H1 (cell line): Measurements from ENCODE around the gene SLC12A7. TPM values are rescaled to one million over a fixed set of nuclear protein-coding genes. Genes with fewer than 3 reads are reported as not detected.
"Not testable (repeated sequence)": the region's sequence is repeated elsewhere in the genome, so short reads cannot be mapped to it uniquely, and the experiment has no call there.

ENCODE experiments used
- CTCF ChIA-PET: fragments of 300-600 bp; sonication (Branson Sonifier 250); formaldehyde crosslinking; loops from one replicate; lab custom pipeline; 2021; ENCODE audit not compliant: partially characterized antibody; lab: Charles Lee
- POLR2A ChIA-PET: fragments of 300-600 bp; sonication (Branson Sonifier 250); formaldehyde crosslinking; loops from one replicate; lab custom pipeline; 2021; ENCODE audit warnings: inconsistent platforms; ENCODE audit not compliant: partially characterized antibody; lab: Charles Lee
- DNase-seq, 2 experiments: peaks; one replicate each; pipeline versions ENCODE4 v3.0.0 to v3.0.0-alpha.2; 2010 to 2022; ENCODE audit warnings: low spot score in 2 of 2, low read depth in 1 of 2, mixed read lengths in 1 of 2
- FAIRE-seq: peaks from 2 replicates; lab custom pipeline; 2011; peaks lifted over from hg19 to GRCh38; lab: Jason Lieb, UNC
- H2AFZ ChIP-seq: 2 replicates; pipeline ENCODE4 v1.8.1; 2012; ENCODE audit warnings: low read length, inconsistent platforms
- H2AK5ac ChIP-seq: 2 replicates; pipeline ENCODE4 v1.6.1; 2013; ENCODE audit warnings: low read depth, low read length
- H2BK120ac ChIP-seq: replicated peaks from 2 replicates; pipeline ENCODE3; 2013; ENCODE audit warnings: low read depth, low read length, inconsistent platforms
- H2BK12ac ChIP-seq: 2 replicates; pipeline ENCODE4 v1.6.1; 2013; ENCODE audit warnings: low read depth, low read length
- H2BK15ac ChIP-seq: 2 replicates; pipeline ENCODE4 v1.6.1; 2013; ENCODE audit warnings: low read length
- H2BK20ac ChIP-seq: 2 replicates; pipeline ENCODE4 v1.6.1; 2013; ENCODE audit warnings: low read length
- H2BK5ac ChIP-seq: 2 replicates; pipeline ENCODE4 v1.6.1; 2013; ENCODE audit warnings: low read depth, low read length
- H3K14ac ChIP-seq: 2 replicates; pipeline ENCODE4 v1.6.1; 2013; ENCODE audit warnings: inconsistent platforms; ENCODE audit not compliant: insufficient read length
- H3K18ac ChIP-seq: 2 replicates; pipeline ENCODE4 v1.6.1; 2013; ENCODE audit warnings: low read length; ENCODE audit errors: extremely low read depth
- H3K23ac ChIP-seq: 2 replicates; pipeline ENCODE4 v1.6.1; 2013; ENCODE audit warnings: inconsistent platforms; ENCODE audit not compliant: insufficient read length
- H3K23me2 ChIP-seq: 2 replicates; pipeline ENCODE4 v1.6.1; 2013; ENCODE audit warnings: low read depth, low read length
- H3K27ac ChIP-seq: 2 replicates; pipeline ENCODE4 v1.6.1; 2011; ENCODE audit warnings: low read depth, low read length, inconsistent platforms
- H3K27me3 ChIP-seq, 4 experiments: replicated peaks in 1 of 4; 1 replicate in 1 of 4; 2 replicates in 3 of 4; pipeline versions ENCODE4 v1.6.1 to v1.8.1; 2011 to 2013; ENCODE audit warnings: low read length in 3 of 4, mild to moderate bottlenecking in 3 of 4, inconsistent platforms in 2 of 4, mixed read lengths in 2 of 4, moderate library complexity in 1 of 4; ENCODE audit not compliant: control insufficient read depth in 3 of 4, insufficient read depth in 3 of 4; ENCODE audit errors: extremely low read depth in 1 of 4
- H3K36me3 ChIP-seq, 4 experiments: 2 replicates each; pipeline versions ENCODE4 v1.6.1 to v1.8.1; 2011 to 2013; ENCODE audit warnings: mild to moderate bottlenecking in 4 of 4, low read length in 3 of 4, moderate library complexity in 2 of 4, control low read depth in 1 of 4, inconsistent platforms in 1 of 4; ENCODE audit not compliant: insufficient read depth in 4 of 4, control insufficient read depth in 2 of 4
- H3K4ac ChIP-seq: replicated peaks from 2 replicates; pipeline ENCODE3; 2013; ENCODE audit warnings: low read length, low read depth, mixed read lengths, inconsistent platforms; ENCODE audit not compliant: insufficient read length
- H3K4me1 ChIP-seq, 4 experiments: replicated peaks in 1 of 4; 1 replicate in 1 of 4; 2 replicates in 3 of 4; pipeline versions ENCODE4 v1.6.1 to v1.8.1; 2011 to 2013; ENCODE audit warnings: low read length in 3 of 4, inconsistent platforms in 2 of 4, mixed read lengths in 1 of 4; ENCODE audit not compliant: insufficient read depth in 4 of 4, control insufficient read depth in 3 of 4
- H3K4me2 ChIP-seq, 2 experiments: 2 replicates each; pipeline versions ENCODE4 v1.6.1 to v1.8.1; 2011 to 2013; ENCODE audit warnings: low read depth in 2 of 2, low read length in 2 of 2, control low read depth in 1 of 2, inconsistent platforms in 1 of 2, mild to moderate bottlenecking in 1 of 2; ENCODE audit not compliant: insufficient read depth in 1 of 2
- H3K4me3 ChIP-seq, 4 experiments: fragments of 200-600, 300-600 bp in 1 of 4; sonication (generic), shearing (Covaris generic), sonication (Bioruptor Twin) in 1 of 4; 2 replicates each; pipeline versions ENCODE4 v1.5.1 to v1.8.1; 2011 to 2016; ENCODE audit warnings: low read length in 4 of 4, low read depth in 3 of 4, control low read depth in 2 of 4, inconsistent platforms in 2 of 4, mild to moderate bottlenecking in 2 of 4, mixed read lengths in 1 of 4, moderate library complexity in 1 of 4; ENCODE audit not compliant: insufficient read depth in 2 of 4; ENCODE audit errors: extremely low read depth in 1 of 4
- H3K56ac ChIP-seq: replicated peaks from 2 replicates; pipeline ENCODE3; 2013; ENCODE audit warnings: low read depth, mild to moderate bottlenecking, mixed read lengths, low read length, inconsistent platforms; ENCODE audit not compliant: insufficient read length
- H3K79me1 ChIP-seq: 2 replicates; pipeline ENCODE4 v1.6.1; 2013; ENCODE audit warnings: low read depth, low read length, control low read depth
- H3K79me2 ChIP-seq, 2 experiments: 2 replicates each; pipeline versions ENCODE4 v1.6.1 to v1.8.1; 2012 to 2013; ENCODE audit warnings: low read length in 2 of 2, mild to moderate bottlenecking in 2 of 2, inconsistent platforms in 1 of 2; ENCODE audit not compliant: insufficient read depth in 2 of 2, control insufficient read depth in 1 of 2
- H3K9ac ChIP-seq, 4 experiments: replicated peaks in 1 of 4; 1 replicate in 1 of 4; 2 replicates in 3 of 4; pipeline versions ENCODE4 v1.6.1 to v1.8.1; 2011 to 2013; ENCODE audit warnings: low read depth in 3 of 4, low read length in 3 of 4, control low read depth in 2 of 4, mild to moderate bottlenecking in 2 of 4, moderate library complexity in 2 of 4, inconsistent platforms in 1 of 4; ENCODE audit errors: extremely low read depth in 1 of 4
- H3K9me3 ChIP-seq, 2 experiments: 2 replicates each; pipeline versions ENCODE4 v1.6.1 to v1.8.1; 2012 to 2013; ENCODE audit warnings: mild to moderate bottlenecking in 2 of 2, moderate library complexity in 2 of 2, control low read depth in 1 of 2, inconsistent platforms in 1 of 2, low read depth in 1 of 2, low read length in 1 of 2, mixed read lengths in 1 of 2; ENCODE audit not compliant: insufficient read depth in 2 of 2
- H4K20me1 ChIP-seq, 2 experiments: replicated peaks in 1 of 2; 2 replicates each; pipeline versions ENCODE3 to v1.8.1; 2011 to 2013; ENCODE audit warnings: inconsistent platforms in 2 of 2, low read length in 2 of 2, mild to moderate bottlenecking in 1 of 2; ENCODE audit not compliant: insufficient read depth in 2 of 2, control insufficient read depth in 1 of 2
- H4K5ac ChIP-seq: 2 replicates; pipeline ENCODE4 v1.6.1; 2013; ENCODE audit warnings: low read length, low read depth, mixed read lengths, inconsistent platforms; ENCODE audit not compliant: insufficient read length
- H4K8ac ChIP-seq: 2 replicates; pipeline ENCODE4 v1.8.0; 2013; ENCODE audit warnings: mild to moderate bottlenecking, moderate library complexity, low read length, inconsistent platforms; ENCODE audit not compliant: insufficient read depth; ENCODE audit errors: extremely low read depth
- H4K91ac ChIP-seq: replicated peaks from 2 replicates; pipeline ENCODE3; 2013; ENCODE audit warnings: low read length, mixed read lengths, inconsistent platforms; ENCODE audit not compliant: insufficient read length
- WGBS, 2 experiments: shearing (Covaris generic) in 1 of 2; methylation state at CpG; one replicate each; pipeline versions ENCODE4 v1.1.6 to v1.1.7; 2013 to 2015; ENCODE audit warnings: low lambda C conversion rate in 2 of 2, mixed read lengths in 2 of 2, inconsistent platforms in 1 of 2, low coverage in 1 of 2, missing lambda C conversion rate in 1 of 2; ENCODE audit not compliant: insufficient replicate concordance in 2 of 2, insufficient coverage in 1 of 2, insufficient read length in 1 of 2; ENCODE audit errors: extremely low coverage in 1 of 2, missing lambda C conversion rate in 1 of 2; 5-methylcytosine and 5-hydroxymethylcytosine counted together
- polyA plus RNA-seq, 7 experiments: library from polyadenylated mRNA; depleted of rRNA in 3 of 7; stranded (reverse) in 5 of 7; unstranded in 2 of 7; fragments of >200 nt in 5 of 7; fragments of 200-250 nt in 2 of 7; gene quantifications; 1 replicate in 5 of 7; 2 replicates in 1 of 7; 4 replicates in 1 of 7; pipeline versions ENCODE4 v1.2.1 to v1.2.3, GENCODE V29; 2011 to 2013; ENCODE audit warnings: missing spikeins in 2 of 7, mixed read lengths in 2 of 7
- total RNA-seq: library from RNA; stranded (reverse); fragmentation: NEBNext Ultra II Directional; extraction: Animal tissue kit (Norgen Biotek cat#: 25700); gene quantifications from 2 replicates; pipeline ENCODE4 v1.2.1, GENCODE V29; 2021

SLC12A7 gene
- total and polyA plus RNA-seq, 2 of the 8 experiments (the other 6 are each of a cell fraction or from before 2014, with no cell fraction given) = 23.5 to 39.7 TPM

GRCh38 chr5:1083026-1083425, 28.8 kb downstream of the SLC12A7 start:
- DNase-seq, POLR2A ChIA-PET, H4K91ac ChIP-seq, H2AK5ac ChIP-seq, H4K5ac ChIP-seq, H3K23me2 ChIP-seq, H3K23ac ChIP-seq, H3K9me3 ChIP-seq, H2BK5ac ChIP-seq, H4K20me1 ChIP-seq, H4K8ac ChIP-seq, H3K27ac ChIP-seq, H2BK15ac ChIP-seq, H3K4me2 ChIP-seq, FAIRE-seq, H2BK120ac ChIP-seq, H3K18ac ChIP-seq, H3K9ac ChIP-seq, H3K79me1 ChIP-seq, H3K4me1 ChIP-seq, H3K56ac ChIP-seq, H2BK20ac ChIP-seq, H2BK12ac ChIP-seq, H2AFZ ChIP-seq, H3K4ac ChIP-seq, H3K4me3 ChIP-seq, H3K27me3 ChIP-seq, H3K14ac ChIP-seq, H3K79me2 ChIP-seq: not testable (repeated sequence)
- peaks cover 0 to 63% (median 18%) of the 10 kb centered on the region in 4 experiments; a peak in 5 of 8 replicates for H3K36me3 ChIP-seq
- CTCF ChIA-PET = interaction anchor here (1.5 kb wide), 1 partner anchor 75 kb away, joined by 4 read pairs; the partner anchor contains the start of gene NKD2
- 95% methylated on average over 8 of the region's 15 CpGs; no CpG with 5 or more reads in 1 of the 2 experiments for WGBS, 2 experiments
